Spleen (tissue), 7 donors: Measurements from ENCODE around the gene RCOR3.

ENCODE experiments used
- CTCF ChIP-seq, 11 experiments: fragments of 200-600 bp in 7 of 11; fragments of 450-650 bp in 4 of 11; sonication (generic) in 4 of 11; IDR thresholded peaks in 8 of 11; conservative IDR thresholded peaks in 3 of 11; 1 replicate in 7 of 11; 2 replicates in 4 of 11; pipeline versions ENCODE4 v1.4.0 to v1.8.0; 2016 to 2021; ENCODE audit warnings: antibody characterized with exemption in 11 of 11, inconsistent platforms in 4 of 11, mild to moderate bottlenecking in 1 of 11
- POLR2A ChIP-seq, 3 donors: fragments of 450-650 bp; IDR thresholded peaks; one replicate each; pipeline ENCODE4 v1.5.1; 2017; ENCODE audit warnings: antibody characterized with exemption in 3 of 3, mild to moderate bottlenecking in 1 of 3
- POLR2AphosphoS5 ChIP-seq, 3 donors: sonication (generic); formaldehyde crosslinking; IDR thresholded peaks; one replicate each; pipeline ENCODE4 v1.5.1; 2017; ENCODE audit warnings: antibody characterized with exemption in 3 of 3
- donor health status: DM: no; HTN: no; CAD: no; lungs with moderate emphysema.
- donor health status: DM: no; HTN: no; CAD: no.
- donor health status: DM: no; HTN: no; CAD: no.

- TF ChIP-seq CTCF (IDR thresholded peaks at IDR 0.05 in 8 of 11, conservative IDR thresholded peaks at IDR 0.05 in 3 of 11) (no peak), POLR2AphosphoS5 (IDR thresholded peaks at IDR 0.05) (no peak), POLR2A (IDR thresholded peaks at IDR 0.05) (no peak)
Observed at GRCh38 chr1:211359876-211360275, 100.7 kb downstream of the RCOR3 start.
